Activated naive CD8-positive, alpha-beta T cell (primary cell): ENCODE results near the gene IRF4.

ENCODE experiments used
- H3K27ac Mint-ChIP-seq: one replicate; pipeline ENCODE4 v1.8.0; 2021; ENCODE audit warnings: mixed read lengths
- H3K27me3 Mint-ChIP-seq: one replicate; pipeline ENCODE4 v1.8.0; 2021; ENCODE audit warnings: mixed read lengths
- H3K36me3 Mint-ChIP-seq: one replicate; pipeline ENCODE4 v1.8.0; 2021; ENCODE audit warnings: mixed read lengths
- H3K4me1 Mint-ChIP-seq: one replicate; pipeline ENCODE4 v1.8.0; 2021; ENCODE audit warnings: low read depth, mixed read lengths
- H3K4me3 Mint-ChIP-seq: one replicate; pipeline ENCODE4 v1.8.0; 2021; ENCODE audit warnings: mild to moderate bottlenecking, mixed read lengths
- H3K9me3 Mint-ChIP-seq: one replicate; pipeline ENCODE4 v1.8.0; 2021; ENCODE audit warnings: low read depth, mixed read lengths

IRF4 gene

GRCh38 chr6:436308-437036, 44.9 kb downstream of the IRF4 start:
- Mint-ChIP-seq H3K4me1 (peaks cover 28% of the 10 kb centered on the region), H3K4me3 (no peak overlapping the region), H3K27ac (no peak overlapping the region)

GRCh38 chr6:437037-437392, 45.5 kb downstream of the IRF4 start:
- no peaks in the 10 kb centered on the region for H3K9me3 Mint-ChIP-seq
- H3K4me1 Mint-ChIP-seq = peaks cover 22% of the 10 kb centered on the region
- H3K36me3 Mint-ChIP-seq = no peaks in the 10 kb centered on the region
- no peak overlapping the region for H3K27ac Mint-ChIP-seq
- no peak overlapping the region for H3K4me3 Mint-ChIP-seq
- H3K27me3 Mint-ChIP-seq = no peaks in the 10 kb centered on the region

More at GRCh38 chr6:436308-437036, 44.9 kb downstream of the IRF4 start:
- Mint-ChIP-seq H3K27me3 (no peaks in the 10 kb centered on the region), H3K36me3 (no peaks in the 10 kb centered on the region), H3K9me3 (no peaks in the 10 kb centered on the region)

GRCh38 chr6:438634-439170, 47.1 kb downstream of the IRF4 start:
- no peaks in the 10 kb centered on the region for H3K9me3 Mint-ChIP-seq
- no peak overlapping the region for H3K27ac Mint-ChIP-seq
- H3K4me3 Mint-ChIP-seq = no peak overlapping the region
- no peaks in the 10 kb centered on the region for H3K27me3 Mint-ChIP-seq
- peaks cover 14% of the 10 kb centered on the region for H3K4me1 Mint-ChIP-seq
- no peaks in the 10 kb centered on the region for H3K36me3 Mint-ChIP-seq

- peaks cover 22% of the 10 kb centered on the region for H3K4me1 Mint-ChIP-seq
- H3K9me3 Mint-ChIP-seq = no peaks in the 10 kb centered on the region
- no peak overlapping the region for H3K27ac Mint-ChIP-seq
- no peak overlapping the region for H3K4me3 Mint-ChIP-seq
- H3K36me3 Mint-ChIP-seq = no peaks in the 10 kb centered on the region
- no peaks in the 10 kb centered on the region for H3K27me3 Mint-ChIP-seq
Measured at GRCh38 chr6:439641-440167, 48.2 kb downstream of the IRF4 start.

GRCh38 chr6:441126-441920, 49.8 kb downstream of the IRF4 start:
- H3K4me3 Mint-ChIP-seq = no peak overlapping the region
- H3K4me1 Mint-ChIP-seq = peaks cover 32% of the 10 kb centered on the region
- H3K9me3 Mint-ChIP-seq = no peaks in the 10 kb centered on the region
- H3K36me3 Mint-ChIP-seq = no peaks in the 10 kb centered on the region
- H3K27me3 Mint-ChIP-seq = no peaks in the 10 kb centered on the region
- H3K27ac Mint-ChIP-seq = no peak overlapping the region

- H3K36me3 Mint-ChIP-seq = peaks cover 2% of the 10 kb centered on the region
- peaks cover 53% of the 10 kb centered on the region for H3K4me1 Mint-ChIP-seq
- H3K27me3 Mint-ChIP-seq = no peaks in the 10 kb centered on the region
Measured at GRCh38 chr6:443621-444159, 52.1 kb downstream of the IRF4 start.

GRCh38 chr6:444653-445275, 53.2 kb downstream of the IRF4 start:
- Mint-ChIP-seq H3K4me3 (peak overlapping the region; percentile 76), H3K9me3 (no peaks in the 10 kb centered on the region), H3K4me1 (peaks cover 57% of the 10 kb centered on the region), H3K27me3 (no peaks in the 10 kb centered on the region), H3K36me3 (peaks cover 2% of the 10 kb centered on the region), H3K27ac (peak overlapping the region; percentile 98)

More at GRCh38 chr6:443621-444159, 52.1 kb downstream of the IRF4 start:
- peak overlapping the region; percentile 98 for H3K27ac Mint-ChIP-seq
- H3K9me3 Mint-ChIP-seq = no peaks in the 10 kb centered on the region
- H3K4me3 Mint-ChIP-seq = no peak overlapping the region

GRCh38 chr6:445571-446417, 54.2 kb downstream of the IRF4 start:
- H3K36me3 Mint-ChIP-seq = peaks cover 2% of the 10 kb centered on the region
- peak overlapping the region; percentile 76 for H3K4me3 Mint-ChIP-seq
- peak overlapping the region; percentile 98 for H3K27ac Mint-ChIP-seq
- peaks cover 61% of the 10 kb centered on the region for H3K4me1 Mint-ChIP-seq
- no peaks in the 10 kb centered on the region for H3K27me3 Mint-ChIP-seq
- H3K9me3 Mint-ChIP-seq = no peaks in the 10 kb centered on the region

- Mint-ChIP-seq H3K27ac (peak overlapping the region; percentile 98), H3K27me3 (no peaks in the 10 kb centered on the region), H3K4me1 (peaks cover 61% of the 10 kb centered on the region), H3K4me3 (peak overlapping the region; percentile 76), H3K36me3 (peaks cover 2% of the 10 kb centered on the region), H3K9me3 (no peaks in the 10 kb centered on the region)
Measured at GRCh38 chr6:446418-447366, 55.1 kb downstream of the IRF4 start.

- Mint-ChIP-seq H3K4me1 (peaks cover 61% of the 10 kb centered on the region), H3K9me3 (no peaks in the 10 kb centered on the region), H3K27ac (peak overlapping the region; percentile 98), H3K27me3 (no peaks in the 10 kb centered on the region), H3K4me3 (peak overlapping the region; percentile 76), H3K36me3 (peaks cover 2% of the 10 kb centered on the region)
Measured at GRCh38 chr6:447381-448165, 56.0 kb downstream of the IRF4 start.

- Mint-ChIP-seq H3K27me3 (no peaks in the 10 kb centered on the region), H3K9me3 (no peaks in the 10 kb centered on the region), H3K4me3 (peak overlapping the region; percentile 76), H3K36me3 (peaks cover 2% of the 10 kb centered on the region), H3K27ac (peak overlapping the region; percentile 98), H3K4me1 (peaks cover 57% of the 10 kb centered on the region)
Measured at GRCh38 chr6:448296-449056, 56.9 kb downstream of the IRF4 start.

GRCh38 chr6:449057-449430, 57.5 kb downstream of the IRF4 start:
- H3K4me1 Mint-ChIP-seq = peaks cover 53% of the 10 kb centered on the region
- H3K27ac Mint-ChIP-seq = peak overlapping the region; percentile 98
- H3K9me3 Mint-ChIP-seq = no peaks in the 10 kb centered on the region
- H3K27me3 Mint-ChIP-seq = no peaks in the 10 kb centered on the region
- H3K36me3 Mint-ChIP-seq = peaks cover 2% of the 10 kb centered on the region
- H3K4me3 Mint-ChIP-seq = no peak overlapping the region
